GM23338 (cell line): ENCODE data around the gene EYA3. TPM values are rescaled to one million over a fixed set of nuclear protein-coding genes. Genes with fewer than 3 reads are reported as not detected.

ENCODE experiments used
- ATAC-seq: fragments of 200-7000 bp; cut with Tn5 transposase; 3 replicates; pipeline ENCODE4 v1.9.1; 2020
- DNase-seq: peaks from one replicate; pipeline ENCODE4 v3.0.0-alpha.2; 2015; ENCODE audit warnings: low spot score
- H2AFZ ChIP-seq: fragments of 200-600 bp; sonication (generic); 2 replicates; pipeline ENCODE4 v1.8.0; 2016; ENCODE audit warnings: antibody characterized with exemption, mild to moderate bottlenecking, moderate library complexity
- H3F3A ChIP-seq: fragments of 200-600 bp; sonication (generic); replicated peaks from 2 replicates; pipeline ENCODE4 v1.8.0; 2017; ENCODE audit warnings: antibody characterized with exemption, mixed run types, low read depth
- H3K27ac ChIP-seq: fragments of 200-600 bp; sonication (generic); 2 replicates; pipeline ENCODE4 v1.6.1; 2016; ENCODE audit warnings: low read depth
- H3K27me3 ChIP-seq: fragments of 200-600 bp; sonication (generic); 2 replicates; pipeline ENCODE4 v1.8.0; 2016; ENCODE audit warnings: mild to moderate bottlenecking, mixed run types, moderate library complexity; ENCODE audit not compliant: insufficient read depth
- H3K36me3 ChIP-seq: fragments of 200-600 bp; sonication (generic); 2 replicates; pipeline ENCODE4 v1.8.0; 2016; ENCODE audit warnings: mild to moderate bottlenecking; ENCODE audit not compliant: insufficient read depth
- H3K4me1 ChIP-seq: fragments of 200-600 bp; sonication (generic); 2 replicates; pipeline ENCODE4 v1.8.0; 2016; ENCODE audit warnings: mild to moderate bottlenecking, moderate library complexity; ENCODE audit not compliant: insufficient read depth
- H3K4me2 ChIP-seq: fragments of 200-600 bp; sonication (generic); 2 replicates; pipeline ENCODE4 v1.7.1; 2017; ENCODE audit warnings: mixed run types
- H3K4me3 ChIP-seq: fragments of 200-600 bp; sonication (generic); 2 replicates; pipeline ENCODE4 v1.6.1; 2016; ENCODE audit warnings: mixed run types
- H3K79me2 ChIP-seq: fragments of 200-600 bp; sonication (generic); replicated peaks from 2 replicates; pipeline ENCODE4 v1.8.0; 2017; ENCODE audit warnings: mild to moderate bottlenecking; ENCODE audit not compliant: insufficient read depth
- H3K9me2 ChIP-seq: fragments of 200-600 bp; sonication (generic); 2 replicates; pipeline ENCODE4 v1.8.0; 2017; ENCODE audit not compliant: insufficient read depth
- H4K20me1 ChIP-seq: fragments of 200-600 bp; sonication (generic); replicated peaks from 2 replicates; pipeline ENCODE4 v1.8.0; 2017; ENCODE audit warnings: mild to moderate bottlenecking; ENCODE audit not compliant: insufficient read depth
- H3K27ac Mint-ChIP-seq: 2 replicates; pipeline ENCODE4 v1.8.0; 2020; ENCODE audit warnings: inconsistent platforms, mild to moderate bottlenecking, moderate library complexity, mixed read lengths
- H3K27me3 Mint-ChIP-seq: 3 replicates; pipeline ENCODE4 v1.8.0; 2022; ENCODE audit warnings: low read depth, mild to moderate bottlenecking, moderate library complexity, mixed read lengths, inconsistent platforms; ENCODE audit not compliant: insufficient read depth, poor library complexity
- H3K36me3 Mint-ChIP-seq: 3 replicates; pipeline ENCODE4 v1.8.0; 2021; ENCODE audit warnings: low read depth, mild to moderate bottlenecking, inconsistent platforms, moderate library complexity, mixed read lengths
- H3K4me1 Mint-ChIP-seq: 3 replicates; pipeline ENCODE4 v1.8.0; 2020; ENCODE audit warnings: mild to moderate bottlenecking, inconsistent platforms, mixed read lengths
- H3K4me3 Mint-ChIP-seq: 3 replicates; pipeline ENCODE4 v1.8.0; 2021; ENCODE audit warnings: moderate library complexity, mild to moderate bottlenecking, inconsistent platforms, mixed read lengths
- H3K9me3 Mint-ChIP-seq: 3 replicates; pipeline ENCODE4 v1.8.0; 2020; ENCODE audit warnings: moderate library complexity, mild to moderate bottlenecking, inconsistent platforms, mixed read lengths
- CTCF ChIP-seq, 2 experiments: fragments of 200-600 bp in 1 of 2; sonication (generic) in 1 of 2; conservative IDR thresholded peaks; 2 replicates each; pipeline versions ENCODE4 v1.5.1 to v1.6.1; 2016 to 2017; ENCODE audit warnings: antibody characterized with exemption in 2 of 2, low read depth in 2 of 2, mild to moderate bottlenecking in 2 of 2, moderate library complexity in 1 of 2
- EZH2phosphoT487 ChIP-seq: fragments of 200-600 bp; sonication (generic); IDR thresholded peaks from one replicate; pipeline ENCODE4 v1.8.1; 2018; ENCODE audit warnings: antibody characterized with exemption; ENCODE audit not compliant: unreplicated experiment
- JUNB ChIP-seq: IDR thresholded peaks from one replicate; pipeline ENCODE4 v1.6.1; 2016; ENCODE audit warnings: antibody characterized with exemption; ENCODE audit not compliant: unreplicated experiment
- NANOG ChIP-seq: IDR thresholded peaks from 2 replicates; pipeline ENCODE4 v1.6.1; 2016; ENCODE audit warnings: antibody characterized with exemption, borderline replicate concordance
- POLR2AphosphoS5 ChIP-seq: IDR thresholded peaks from 2 replicates; pipeline ENCODE4 v1.6.1; 2016; ENCODE audit warnings: antibody characterized with exemption, low read depth
- REST ChIP-seq: IDR thresholded peaks from one replicate; pipeline ENCODE4 v1.6.1; 2018; ENCODE audit warnings: antibody characterized with exemption; ENCODE audit not compliant: unreplicated experiment
- ZNF462 ChIP-seq: fragments of 250-450 bp; sonication (Bioruptor Pico); IDR thresholded peaks from 2 replicates; pipeline ENCODE4 v1.5.0; 2020; ENCODE audit warnings: mild to moderate bottlenecking, moderate library complexity
- polyA plus RNA-seq: library from polyadenylated mRNA; unstranded; fragments of >200 nt; fragmentation: Nextera tagmentation; extraction: Ambion mirVana; gene quantifications from 2 replicates; pipeline ENCODE4 v1.2.1, GENCODE V29; 2016
- total RNA-seq: library from RNA; depleted of rRNA; stranded (reverse); fragments of >200 nt; shearing (Covaris generic); gene quantifications from 2 replicates; pipeline ENCODE4 v1.2.3, GENCODE V29; 2014

Gene EYA3
- total and polyA plus RNA-seq, 2 experiments from 2014 or later = 12.5 to 33.6 TPM

GRCh38 chr1:28126212-28126611 is 37.8 kb upstream of the EYA3 start:
- Histone ChIP-seq H3K27me3 (no peaks in the 10 kb centered on the region), H3K79me2 (no peaks in the 10 kb centered on the region), H3K9me2 (no peaks in the 10 kb centered on the region), H3K4me3 (no peak overlapping the region), H3F3A (no peaks in the 10 kb centered on the region), H3K36me3 (no peaks in the 10 kb centered on the region), H3K4me1 (no peaks in the 10 kb centered on the region), H3K27ac (no peak overlapping the region), H2AFZ (no peak overlapping the region), H4K20me1 (no peaks in the 10 kb centered on the region), H3K4me2 (no peak overlapping the region)
- Mint-ChIP-seq H3K4me3 (no peak overlapping the region), H3K27me3 (no peaks in the 10 kb centered on the region), H3K4me1 (no peaks in the 10 kb centered on the region), H3K36me3 (no peaks in the 10 kb centered on the region), H3K27ac (no peak overlapping the region), H3K9me3 (no peaks in the 10 kb centered on the region)
- TF ChIP-seq ZNF462 (CRISPR knock-in tag) (no peak), CTCF (conservative IDR thresholded peaks at IDR 0.05; ENCODE audit: low read depth in 2 of 2) (no peak), POLR2AphosphoS5 (no peak)
- ATAC-seq = no peak
- DNase-seq = no peak

GRCh38 chr1:28123461-28123961 is 35.1 kb upstream of the EYA3 start:
- H3K4me2 ChIP-seq = no peak overlapping the region

More at GRCh38 chr1:28123461-28123961, 35.1 kb upstream of the EYA3 start:
- Histone ChIP-seq H3F3A (no peaks in the 10 kb centered on the region), H3K27me3 (no peaks in the 10 kb centered on the region), H3K4me3 (no peak overlapping the region), H3K36me3 (no peaks in the 10 kb centered on the region), H2AFZ (peak overlapping the region; percentile 82; the same call in 1 of the 2 replicates), H3K4me1 (no peaks in the 10 kb centered on the region), H4K20me1 (no peaks in the 10 kb centered on the region), H3K9me2 (no peaks in the 10 kb centered on the region), H3K27ac (no peak overlapping the region), H3K79me2 (no peaks in the 10 kb centered on the region)
- H3K4me1 Mint-ChIP-seq = no peaks in the 10 kb centered on the region
- DNase-seq (no peak), ATAC-seq (no peak)
- no peaks in the 10 kb centered on the region for H3K9me3 Mint-ChIP-seq
- peaks cover 1% of the 10 kb centered on the region for H3K27me3 Mint-ChIP-seq
- peak overlapping the region; percentile 84 for H3K27ac Mint-ChIP-seq
- no peaks in the 10 kb centered on the region for H3K36me3 Mint-ChIP-seq
- TF ChIP-seq NANOG = no peak
- TF ChIP-seq POLR2AphosphoS5 = no peak
- no peak for TF ChIP-seq CTCF (conservative IDR thresholded peaks at IDR 0.05; ENCODE audit: low read depth in 2 of 2)
- TF ChIP-seq EZH2phosphoT487 = no peak
- no peak for TF ChIP-seq REST
- TF ChIP-seq JUNB = no peak
- no peak overlapping the region for H3K4me3 Mint-ChIP-seq
